ENCODE data around the gene ZSCAN22. TPM values are rescaled to one million over a fixed set of nuclear protein-coding genes. Genes with fewer than 3 reads are reported as not detected.

Gene ZSCAN22
- total RNA-seq (2022; extraction: Qiagen RNA extraction): 2.2 to 2.7 TPM (median 2.6 TPM) in 5 replicates

GRCh38 chr19:58326914-58327726 lies at the start of gene ZSCAN22:
Gene ZSCAN22, plus strand, starts transcription at chr19:58326994. Its CDS starts 7,809 bp downstream, at chr19:58334803.

GRCh38 chr19:58278541-58279041 lies 48.2 kb upstream of the ZSCAN22 start, which contains the start of gene ZNF8:
Gene ZNF8, plus strand, starts transcription at chr19:58278955. Its CDS starts 127 bp downstream, at chr19:58279082.

GRCh38 chr19:58305065-58305931 lies 21.5 kb upstream of the ZSCAN22 start, which contains the start of gene ERVK3-1:
Gene ERVK3-1, plus strand, starts transcription at chr19:58305377. Its CDS starts 6,792 bp downstream, at chr19:58312169.

GRCh38 chr19:58352760-58353671 lies 26.2 kb downstream of the ZSCAN22 start, which contains the start of gene A1BG:
Gene A1BG, minus strand, starts transcription at chr19:58353492. Its CDS starts 55 bp downstream, at chr19:58353437.

GRCh38 chr19:58362272-58362994 lies 35.6 kb downstream of the ZSCAN22 start, which contains the start of gene ZNF497:
Gene ZNF497, minus strand, starts transcription at chr19:58362751. Its CDS starts 5,116 bp downstream, at chr19:58357635.

GRCh38 chr19:58380662-58381459 lies 54.1 kb downstream of the ZSCAN22 start, which contains the start of gene ZNF837:
Gene ZNF837, minus strand, starts transcription at chr19:58381030. Its CDS starts 11,698 bp downstream, at chr19:58369332.

GRCh38 chr19:58386576-58387337 lies 60.0 kb downstream of the ZSCAN22 start, which contains the start of gene RPS5:
Gene RPS5, plus strand, starts transcription at chr19:58387269. Its CDS starts 869 bp downstream, at chr19:58388138.

Other genes starting within 250 kb of the ZSCAN22 start
- gene ZSCAN18, start 228.8 kb upstream of the ZSCAN22 start, total RNA-seq (2022; extraction: Qiagen RNA extraction): 1.9 to 3.5 TPM (median 2.1 TPM) in 5 replicates
- 2.7 to 3.2 TPM (median 3.0 TPM) in 5 replicates for gene ZNF329, start 176.2 kb upstream of the ZSCAN22 start, total RNA-seq (2022; extraction: Qiagen RNA extraction)
- 12.7 to 13.3 TPM (median 13.2 TPM) in 5 replicates for gene ZNF274, start 143.9 kb upstream of the ZSCAN22 start, total RNA-seq (2022; extraction: Qiagen RNA extraction)
- 17.9 to 24.2 TPM (median 18.3 TPM) in 5 replicates for gene ZNF544, start 98.1 kb upstream of the ZSCAN22 start, total RNA-seq (2022; extraction: Qiagen RNA extraction)
- 0.79 to 1.3 TPM (median 0.93 TPM) in 5 replicates for gene ZNF8, start 48.0 kb upstream of the ZSCAN22 start, total RNA-seq (2022; extraction: Qiagen RNA extraction)
- 89.5 to 102 TPM (median 92.6 TPM) in 5 replicates for gene ERVK3-1, start 21.6 kb upstream of the ZSCAN22 start, total RNA-seq (2022; extraction: Qiagen RNA extraction)
- gene A1BG, start 26.5 kb downstream of the ZSCAN22 start, total RNA-seq (2022; extraction: Qiagen RNA extraction): 8.5 to 15.2 TPM (median 13.9 TPM) in 5 replicates
- 0.82 to 1.3 TPM (median 1.2 TPM) in 5 replicates for gene ZNF497, start 35.8 kb downstream of the ZSCAN22 start, total RNA-seq (2022; extraction: Qiagen RNA extraction)
- 1.1 to 1.9 TPM (median 1.4 TPM) in 5 replicates for gene ZNF837, start 54.0 kb downstream of the ZSCAN22 start, total RNA-seq (2022; extraction: Qiagen RNA extraction)
- 2,252 to 2,656 TPM (median 2,538 TPM) in 5 replicates for gene RPS5, start 60.3 kb downstream of the ZSCAN22 start, total RNA-seq (2022; extraction: Qiagen RNA extraction)
- gene RNF225, start 68.7 kb downstream of the ZSCAN22 start, total RNA-seq (2022; extraction: Qiagen RNA extraction): 0.13 to 0.19 TPM (median 0.16 TPM) in 4 of 5 replicates, not detected in the other
- 16.7 to 18.7 TPM (median 17.2 TPM) in 5 replicates for gene ZNF584, start 81.7 kb downstream of the ZSCAN22 start, total RNA-seq (2022; extraction: Qiagen RNA extraction)
- 0.07 to 0.11 TPM (median 0.09 TPM) in 5 replicates for gene ZNF132, start 113.2 kb downstream of the ZSCAN22 start, total RNA-seq (2022; extraction: Qiagen RNA extraction)
- 6.1 to 7.5 TPM (median 6.6 TPM) in 5 replicates for gene ZNF324B, start 124.6 kb downstream of the ZSCAN22 start, total RNA-seq (2022; extraction: Qiagen RNA extraction)
- 8.9 to 10.3 TPM (median 9.8 TPM) in 5 replicates for gene ZNF324, start 140.1 kb downstream of the ZSCAN22 start, total RNA-seq (2022; extraction: Qiagen RNA extraction)
- gene ZNF446, start 149.4 kb downstream of the ZSCAN22 start, total RNA-seq (2022; extraction: Qiagen RNA extraction): 11.3 to 13.4 TPM (median 13.0 TPM) in 5 replicates
- gene SLC27A5, start 185.0 kb downstream of the ZSCAN22 start, total RNA-seq (2022; extraction: Qiagen RNA extraction): 19.5 to 36.1 TPM (median 30.2 TPM) in 5 replicates
- 15.8 to 21.7 TPM (median 21.5 TPM) in 5 replicates for gene ZBTB45, start 192.8 kb downstream of the ZSCAN22 start, total RNA-seq (2022; extraction: Qiagen RNA extraction)
- gene TRIM28, start 217.1 kb downstream of the ZSCAN22 start, total RNA-seq (2022; extraction: Qiagen RNA extraction): 657 to 706 TPM (median 668 TPM) in 5 replicates
- gene CHMP2A, start 228.1 kb downstream of the ZSCAN22 start, total RNA-seq (2022; extraction: Qiagen RNA extraction): 189 to 217 TPM (median 204 TPM) in 5 replicates
- gene UBE2M, start 231.6 kb downstream of the ZSCAN22 start, total RNA-seq (2022; extraction: Qiagen RNA extraction): 112 to 141 TPM (median 129 TPM) in 5 replicates
- gene MZF1, start 246.3 kb downstream of the ZSCAN22 start, total RNA-seq (2022; extraction: Qiagen RNA extraction): 8.8 to 14.7 TPM (median 14.1 TPM) in 5 replicates